Measurements from ENCODE around the gene TADA1.

DNA sequence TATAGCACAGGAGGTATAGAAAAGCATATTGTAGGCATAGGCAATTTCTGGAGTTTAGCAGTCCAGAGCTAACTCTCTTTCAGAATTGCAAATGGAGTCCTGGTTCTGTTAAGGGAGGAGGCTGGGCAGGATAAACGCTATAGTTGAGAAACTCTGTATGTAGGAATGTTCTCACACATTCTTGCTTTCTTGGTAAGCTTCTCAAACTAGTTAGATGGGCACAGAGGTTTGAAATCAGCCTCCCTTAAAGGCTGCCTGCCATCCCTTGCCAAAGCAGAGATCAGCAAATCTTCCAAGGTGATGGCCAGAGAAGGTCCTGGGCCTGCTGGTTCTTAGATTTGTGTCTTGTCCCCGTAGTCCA is 42.9 kb upstream of the TADA1 start:
- TF ChIP-seq EZH2 (IDR thresholded peaks at IDR 0.05; ENCODE audit: low read depth) (no peak), CTCF (conservative IDR thresholded peaks at IDR 0.05) (no peak)

All from PC-9 (cell line).